ENCODE results near the gene APCDD1.
"Not testable (repeated sequence)": the region's sequence is repeated elsewhere in the genome, so short reads cannot be mapped to it uniquely, and the experiment has no call there.

Gene APCDD1

DNA sequence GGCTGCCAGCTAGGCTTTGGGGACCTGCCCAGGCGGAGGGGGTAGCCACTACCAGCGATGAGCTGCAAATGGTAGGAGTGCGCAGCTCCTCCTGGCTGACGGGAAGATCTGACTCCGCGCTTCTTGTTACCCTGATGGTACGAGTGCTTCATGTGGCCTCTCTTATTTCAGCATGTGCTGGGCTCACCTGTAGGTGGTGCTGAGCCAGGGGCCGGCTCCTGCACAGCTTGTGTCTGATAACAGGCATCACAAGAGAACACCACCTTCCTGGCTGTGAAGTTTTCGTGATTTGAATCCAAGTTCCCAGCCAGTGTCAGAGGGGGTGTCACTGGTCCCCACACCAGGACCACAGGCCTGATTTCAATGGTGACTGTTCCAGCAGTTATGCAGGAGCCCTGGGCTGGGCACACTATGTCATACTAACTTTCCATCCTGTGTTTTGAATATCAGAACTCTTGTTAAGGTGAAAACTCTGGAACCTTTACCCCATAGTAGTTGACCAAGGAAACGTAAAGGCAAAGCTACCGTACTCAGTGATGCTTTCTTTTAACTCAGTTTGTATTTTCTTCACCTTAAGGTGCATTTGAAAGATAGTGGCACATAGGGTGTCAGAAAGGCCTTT lies 28.0 kb downstream of the APCDD1 start:
- no peak overlapping the region for H3K4me3 ChIP-seq (ENCODE audit: low read length)
- TF ChIP-seq ZNF274 (IDR thresholded peaks at IDR 0.05; ENCODE audit: low read depth, low read length), result no peak

- no peak overlapping the region; the same call in 1 of the 2 replicates for H3K4me3 ChIP-seq (ENCODE audit: low read length)
- TF ChIP-seq ZNF274 (IDR thresholded peaks at IDR 0.05; ENCODE audit: low read depth, low read length), result no peak
Observed at GRCh38 chr18:10482985-10483949, 28.8 kb downstream of the APCDD1 start.

DNA sequence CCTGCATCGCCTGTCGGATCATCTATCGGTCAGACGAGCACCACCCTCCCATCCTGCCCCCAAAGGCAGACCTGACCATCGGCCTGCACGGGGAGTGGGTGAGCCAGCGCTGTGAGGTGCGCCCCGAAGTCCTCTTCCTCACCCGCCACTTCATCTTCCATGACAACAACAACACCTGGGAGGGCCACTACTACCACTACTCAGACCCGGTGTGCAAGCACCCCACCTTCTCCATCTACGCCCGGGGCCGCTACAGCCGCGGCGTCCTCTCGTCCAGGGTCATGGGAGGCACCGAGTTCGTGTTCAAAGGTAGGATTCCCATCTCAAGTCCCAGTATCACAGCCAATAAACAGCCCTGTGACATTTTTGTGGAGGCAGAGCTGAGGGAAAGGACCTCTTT lies 31.0 kb downstream of the APCDD1 start:
- H3K4me3 ChIP-seq (ENCODE audit: low read length), result no peak overlapping the region
- TF ChIP-seq ZNF274 (IDR thresholded peaks at IDR 0.05; ENCODE audit: low read depth, low read length), result no peak

GRCh38 chr18:10486362-10486761 lies 31.9 kb downstream of the APCDD1 start:
- no peak for TF ChIP-seq ZNF274 (IDR thresholded peaks at IDR 0.05; ENCODE audit: low read depth, low read length)
- no peak overlapping the region for H3K4me3 ChIP-seq (ENCODE audit: low read length)

DNA sequence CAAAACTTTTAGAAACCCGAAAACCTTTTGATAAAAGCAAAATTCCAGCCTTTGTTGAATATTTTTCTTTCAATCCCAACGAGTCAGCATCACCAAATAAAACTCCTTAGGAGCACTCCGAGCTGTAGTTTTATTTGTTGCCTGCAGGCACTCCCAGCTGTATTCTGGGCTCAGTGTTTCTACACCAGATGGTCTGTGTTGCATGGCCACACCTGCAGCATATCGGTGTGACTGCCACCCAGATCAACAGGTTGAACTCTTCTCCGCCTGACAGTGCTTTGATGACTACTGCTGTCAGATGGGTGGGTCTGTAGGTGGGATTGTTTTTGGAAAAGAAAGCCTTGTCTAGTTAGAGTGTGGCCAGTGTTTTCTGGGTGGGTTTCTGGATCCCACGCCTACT lies 32.7 kb downstream of the APCDD1 start:
- TF ChIP-seq ZNF274 (IDR thresholded peaks at IDR 0.05; ENCODE audit: low read depth, low read length), result no peak
- no peak overlapping the region for H3K4me3 ChIP-seq (ENCODE audit: low read length)

DNA sequence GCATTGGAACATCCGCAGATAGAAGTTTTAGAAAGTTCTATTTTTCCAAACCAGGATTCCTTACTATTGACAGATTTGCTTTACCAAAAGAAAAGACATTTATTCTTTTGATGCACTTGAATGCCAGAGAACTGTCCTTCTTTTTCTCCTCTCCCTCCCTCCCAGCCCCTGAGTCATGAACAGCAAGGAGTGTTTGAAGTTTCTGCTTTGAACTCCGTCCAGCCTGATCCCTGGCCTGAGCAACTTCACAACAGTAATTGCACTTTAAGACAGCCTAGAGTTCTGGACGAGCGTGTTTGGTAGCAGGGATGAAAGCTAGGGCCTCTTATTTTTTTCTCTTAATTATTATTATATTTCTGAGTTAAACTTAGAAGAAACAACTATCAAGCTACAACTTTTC lies 33.6 kb downstream of the APCDD1 start:
- TF ChIP-seq ZNF274 (IDR thresholded peaks at IDR 0.05; ENCODE audit: low read depth, low read length), result no peak
- H3K4me3 ChIP-seq (ENCODE audit: low read length), result no peak overlapping the region

DNA sequence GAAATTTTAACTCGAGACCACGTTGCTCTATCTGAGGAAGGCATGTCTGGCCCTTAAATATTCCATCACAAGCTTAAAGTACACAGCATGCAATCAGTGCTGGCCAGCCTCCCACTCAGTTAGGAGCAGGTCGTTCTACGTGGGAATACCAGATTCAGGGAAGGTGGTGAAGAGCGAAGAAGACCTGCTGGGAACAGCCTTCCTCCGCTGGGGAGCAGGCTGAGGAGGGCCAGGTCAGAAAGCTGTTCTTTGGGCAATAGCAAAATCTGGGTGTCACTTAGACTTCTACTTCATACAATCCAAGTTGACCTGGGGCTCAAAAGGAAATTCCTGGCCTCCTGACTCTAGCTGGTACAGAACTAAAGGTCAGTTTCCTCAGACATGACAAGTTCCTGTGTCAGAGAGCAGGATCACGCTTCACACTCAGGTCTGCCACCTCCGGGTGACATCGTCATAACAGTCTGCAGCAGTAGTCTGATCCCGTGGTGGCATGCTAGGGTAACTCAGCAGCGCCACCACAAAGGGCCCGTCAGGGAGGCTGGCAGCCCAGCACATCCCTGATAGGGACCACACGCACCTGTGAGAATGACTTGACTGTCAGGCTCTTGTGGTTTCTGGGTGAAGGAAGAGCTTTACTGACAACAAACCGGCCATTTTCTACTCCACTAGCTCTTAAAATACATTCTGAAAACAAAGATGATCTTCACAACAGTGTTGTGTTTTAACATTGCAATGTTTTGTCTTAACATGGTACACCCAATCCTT lies 36.1 kb downstream of the APCDD1 start:
- no peak overlapping the region for H3K4me3 ChIP-seq (ENCODE audit: low read length)
- TF ChIP-seq ZNF274 (IDR thresholded peaks at IDR 0.05; ENCODE audit: low read depth, low read length), result no peak

GRCh38 chr18:10495936-10496335 lies 41.5 kb downstream of the APCDD1 start:
- H3K4me3 ChIP-seq (ENCODE audit: low read length), result no peak overlapping the region
- no peak for TF ChIP-seq ZNF274 (IDR thresholded peaks at IDR 0.05; ENCODE audit: low read depth, low read length)

DNA sequence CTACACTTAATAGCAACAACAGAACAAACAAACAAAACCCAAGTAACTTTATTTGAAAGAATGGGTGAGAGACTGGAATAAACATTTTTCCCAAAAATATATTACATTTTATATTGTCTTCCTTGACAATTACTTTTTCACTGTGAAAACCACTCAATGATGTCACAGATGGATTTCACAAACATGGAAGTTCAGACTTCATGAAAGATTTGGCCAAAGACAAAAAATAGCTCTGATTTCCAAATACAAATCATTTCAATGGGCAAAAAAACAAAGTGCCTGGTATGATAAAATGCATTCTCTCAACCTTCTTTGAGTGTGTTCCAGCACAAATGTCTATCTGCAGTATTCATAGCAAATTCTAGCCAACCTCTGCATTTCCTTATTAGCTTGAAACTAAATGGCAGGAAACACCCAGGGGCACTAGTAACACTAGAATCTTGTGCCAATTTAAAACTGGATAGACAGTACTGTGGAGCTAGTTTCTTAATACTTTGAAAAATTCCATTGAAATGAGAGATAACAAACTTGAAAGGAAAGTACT lies 42.8 kb downstream of the APCDD1 start:
- no peak overlapping the region for H3K4me3 ChIP-seq (ENCODE audit: low read length)
- TF ChIP-seq ZNF274 (IDR thresholded peaks at IDR 0.05; ENCODE audit: low read depth, low read length), result no peak

DNA sequence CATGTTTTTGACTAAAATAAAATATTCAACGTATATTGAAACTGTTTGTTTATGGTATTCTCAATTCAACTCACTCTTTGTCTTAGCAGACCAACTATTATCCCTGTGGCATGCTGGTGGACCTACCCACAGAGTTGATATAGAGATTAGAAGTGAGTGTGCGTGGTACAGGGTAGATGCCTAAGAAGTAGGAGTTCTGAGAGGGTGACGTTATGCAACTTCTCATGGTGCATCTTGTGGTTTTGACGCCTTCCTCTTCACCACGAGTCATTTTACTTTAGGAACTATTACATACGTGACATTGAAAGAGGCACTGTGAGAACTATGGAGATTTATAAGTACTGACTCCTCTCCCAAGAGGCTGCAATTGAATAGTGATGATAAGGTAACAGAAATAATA lies 44.8 kb downstream of the APCDD1 start:
- no peak overlapping the region for H3K4me3 ChIP-seq (ENCODE audit: low read length)
- TF ChIP-seq ZNF274 (IDR thresholded peaks at IDR 0.05; ENCODE audit: low read depth, low read length), result no peak

GRCh38 chr18:10500038-10500437 lies 45.6 kb downstream of the APCDD1 start:
- H3K4me3 ChIP-seq (ENCODE audit: low read length), result no peak overlapping the region
- no peak for TF ChIP-seq ZNF274 (IDR thresholded peaks at IDR 0.05; ENCODE audit: low read depth, low read length)

- no peak for TF ChIP-seq ZNF274 (IDR thresholded peaks at IDR 0.05; ENCODE audit: low read depth, low read length)
Observed at GRCh38 chr18:10504723-10505122, 50.3 kb downstream of the APCDD1 start.

DNA sequence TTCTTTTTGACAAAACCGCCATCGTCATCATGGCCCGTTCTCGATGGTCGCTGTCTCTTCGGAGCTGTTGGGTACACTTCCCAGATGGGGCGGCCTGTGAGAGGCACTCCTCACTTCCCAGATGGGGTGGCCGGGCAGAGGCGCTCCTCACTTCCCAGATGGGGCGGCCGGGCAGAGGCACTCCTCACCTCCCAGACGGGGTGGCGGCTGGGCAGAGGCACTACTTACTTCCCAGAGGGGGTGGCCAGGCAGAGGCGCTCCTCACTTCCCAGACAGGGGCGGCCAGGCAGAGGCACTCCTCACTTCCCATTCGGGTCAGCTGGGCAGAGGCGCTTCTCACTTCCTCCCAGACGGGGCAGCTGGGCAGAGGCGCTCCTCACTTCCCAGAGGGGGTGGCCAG lies 51.5 kb downstream of the APCDD1 start:
- not testable (repeated sequence) for H3K4me3 ChIP-seq (ENCODE audit: low read length)

More at GRCh38 chr18:10504723-10505122, 50.3 kb downstream of the APCDD1 start:
- H3K4me3 ChIP-seq (ENCODE audit: low read length), result no peak overlapping the region

DNA sequence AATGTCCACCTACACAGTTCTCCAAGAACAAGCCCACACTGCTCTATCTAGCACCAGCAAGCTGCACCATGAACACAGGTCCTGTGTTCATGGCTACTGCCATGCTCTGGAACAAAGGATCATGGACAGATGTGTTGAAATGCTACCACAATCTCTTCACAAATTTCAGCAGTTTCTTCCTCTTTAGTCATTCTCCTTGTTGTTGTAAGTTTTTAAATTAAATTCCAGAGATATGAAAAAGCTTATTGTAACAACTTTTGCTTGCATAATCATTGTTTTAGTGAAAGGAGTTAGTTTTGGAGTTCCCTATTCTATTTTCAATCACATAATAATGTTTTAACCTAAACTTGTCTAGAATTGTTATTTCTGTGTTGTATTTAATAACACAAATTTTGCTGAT lies 54.2 kb downstream of the APCDD1 start:
- no peak overlapping the region for H3K4me3 ChIP-seq (ENCODE audit: low read length)
- no peak for TF ChIP-seq ZNF274 (IDR thresholded peaks at IDR 0.05; ENCODE audit: low read depth, low read length)

Measured in GM08714 (cell line).